Mesenchymal stem cell (in vitro differentiated cells and primary cell): ENCODE results near the gene TSPAN31.

Experiments
- DNase-seq: peaks from one replicate; pipeline ENCODE4 v3.0.0-alpha.2; 2013
- H2AFZ ChIP-seq: one replicate; pipeline ENCODE4 v1.6.1; 2013; ENCODE audit warnings: low read depth, mild to moderate bottlenecking, control low read depth, inconsistent platforms, low read length, moderate library complexity
- H2AK5ac ChIP-seq: 2 replicates; pipeline ENCODE4 v1.6.1; 2013; ENCODE audit warnings: low read length, moderate library complexity, mild to moderate bottlenecking, inconsistent platforms; ENCODE audit not compliant: severe bottlenecking
- H2BK120ac ChIP-seq: one replicate; pipeline ENCODE4 v1.6.1; 2013; ENCODE audit warnings: low read depth, mild to moderate bottlenecking, inconsistent platforms, low read length, moderate library complexity
- H2BK12ac ChIP-seq, 2 experiments: one replicate each; pipeline ENCODE4 v1.6.1; 2013; ENCODE audit warnings: inconsistent platforms in 2 of 2, low read length in 2 of 2, mild to moderate bottlenecking in 2 of 2, moderate library complexity in 2 of 2, control low read depth in 1 of 2
- H2BK15ac ChIP-seq: one replicate; pipeline ENCODE4 v1.6.1; 2013; ENCODE audit warnings: mild to moderate bottlenecking, low read depth, inconsistent platforms; ENCODE audit not compliant: poor library complexity, severe bottlenecking
- H2BK5ac ChIP-seq: 2 replicates; pipeline ENCODE4 v1.6.1; 2013; ENCODE audit warnings: low read depth, mild to moderate bottlenecking, low read length, control low read depth, inconsistent platforms; ENCODE audit not compliant: poor library complexity, severe bottlenecking
- H3K14ac ChIP-seq, 2 experiments: one replicate each; pipeline ENCODE4 v1.6.1; 2013; ENCODE audit warnings: inconsistent platforms in 2 of 2, low read length in 2 of 2, control low read depth in 1 of 2, mild to moderate bottlenecking in 1 of 2, moderate library complexity in 1 of 2
- H3K18ac ChIP-seq, 2 experiments: one replicate each; pipeline ENCODE4 v1.6.1; 2013; ENCODE audit warnings: inconsistent platforms in 2 of 2, low read length in 2 of 2, control low read depth in 1 of 2, low read depth in 1 of 2, mild to moderate bottlenecking in 1 of 2
- H3K23ac ChIP-seq, 2 experiments: one replicate each; pipeline ENCODE4 v1.6.1; 2013; ENCODE audit warnings: inconsistent platforms in 2 of 2, low read length in 2 of 2, mild to moderate bottlenecking in 2 of 2, moderate library complexity in 2 of 2, control low read depth in 1 of 2
- H3K27ac ChIP-seq: 2 replicates; pipeline ENCODE4 v1.5.1; 2013; ENCODE audit warnings: mild to moderate bottlenecking, moderate library complexity, low read length, control low read depth, inconsistent platforms; ENCODE audit not compliant: poor library complexity, severe bottlenecking
- H3K27me3 ChIP-seq, 2 experiments: 2 replicates each; pipeline versions ENCODE4 v1.6.1 to v1.7.0; 2013; ENCODE audit warnings: low read length in 2 of 2, mild to moderate bottlenecking in 2 of 2, moderate library complexity in 2 of 2, control low read depth in 1 of 2, inconsistent platforms in 1 of 2; ENCODE audit not compliant: control insufficient read depth in 1 of 2, insufficient read depth in 1 of 2
- H3K36me3 ChIP-seq, 2 experiments: 2 replicates each; pipeline versions ENCODE4 v1.6.1 to v1.7.0; 2013; ENCODE audit warnings: low read length in 2 of 2, control low read depth in 1 of 2, inconsistent platforms in 1 of 2, low read depth in 1 of 2, mild to moderate bottlenecking in 1 of 2; ENCODE audit not compliant: insufficient read depth in 2 of 2, control insufficient read depth in 1 of 2
- H3K4ac ChIP-seq, 2 experiments: one replicate each; pipeline ENCODE4 v1.6.1; 2013; ENCODE audit warnings: inconsistent platforms in 2 of 2, low read length in 2 of 2, mild to moderate bottlenecking in 2 of 2, moderate library complexity in 2 of 2, control low read depth in 1 of 2, low read depth in 1 of 2
- H3K4me1 ChIP-seq: 2 replicates; pipeline ENCODE4 v1.6.1; 2013; ENCODE audit warnings: low read depth, low read length, control low read depth; ENCODE audit not compliant: control insufficient read depth, insufficient read depth
- H3K4me2 ChIP-seq: 2 replicates; pipeline ENCODE4 v1.6.1; 2013; ENCODE audit warnings: low read length, mild to moderate bottlenecking, inconsistent platforms; ENCODE audit not compliant: poor library complexity, severe bottlenecking
- H3K4me3 ChIP-seq, 2 experiments: 2 replicates each; pipeline versions ENCODE4 v1.5.1 to v1.7.0; 2013; ENCODE audit warnings: low read length in 2 of 2, mild to moderate bottlenecking in 2 of 2, control low read depth in 1 of 2, low read depth in 1 of 2; ENCODE audit not compliant: insufficient read depth in 1 of 2
- H3K79me1 ChIP-seq: replicated peaks from 2 replicates; pipeline ENCODE4 v1.6.1; 2013; ENCODE audit warnings: mild to moderate bottlenecking, control low read depth, low read length, inconsistent platforms; ENCODE audit not compliant: poor library complexity, severe bottlenecking
- H3K9ac ChIP-seq: 2 replicates; pipeline ENCODE4 v1.7.0; 2013; ENCODE audit warnings: mild to moderate bottlenecking, low read length, moderate library complexity
- H3K9me3 ChIP-seq: 2 replicates; pipeline ENCODE4 v1.7.0; 2013; ENCODE audit warnings: mild to moderate bottlenecking, low read length; ENCODE audit not compliant: control insufficient read depth
- H4K8ac ChIP-seq: one replicate; pipeline ENCODE4 v1.6.1; 2013; ENCODE audit warnings: inconsistent platforms, mild to moderate bottlenecking, low read length, moderate library complexity
- H4K91ac ChIP-seq: one replicate; pipeline ENCODE4 v1.6.1; 2013; ENCODE audit warnings: mild to moderate bottlenecking, low read length, inconsistent platforms
- WGBS: methylation state at CpG from one replicate; pipeline ENCODE4 v1.1.7; 2013; ENCODE audit warnings: mixed read lengths; 5-methylcytosine and 5-hydroxymethylcytosine counted together

TSPAN31 gene

GRCh38 chr12:57700317-57700716, 44.5 kb upstream of the TSPAN31 start:
- no peak overlapping the region for H2AK5ac ChIP-seq
- 96% methylated on average over 2 of the region's 2 CpGs for WGBS
- no peak overlapping the region for H2BK120ac ChIP-seq
- H3K4me3 ChIP-seq = no peak overlapping the region
- H3K9ac ChIP-seq = no peak overlapping the region
- H3K14ac ChIP-seq = no peak overlapping the region
- H2BK15ac ChIP-seq = no peak overlapping the region
- no peak overlapping the region for H3K18ac ChIP-seq
- peaks cover 15% of the 10 kb centered on the region for H3K79me1 ChIP-seq
- H3K23ac ChIP-seq = no peak overlapping the region
- no peak overlapping the region for H2AFZ ChIP-seq
- peaks cover 15% of the 10 kb centered on the region for H3K9me3 ChIP-seq
- H3K4me1 ChIP-seq = no peaks in the 10 kb centered on the region
- H3K36me3 ChIP-seq = peaks cover 32 to 72% of the 10 kb centered on the region in 2 experiments
- no peak overlapping the region for H4K91ac ChIP-seq
- no peak for DNase-seq
- no peak overlapping the region for H3K4me2 ChIP-seq
- H3K4ac ChIP-seq = no peak overlapping the region
- no peak overlapping the region for H3K27ac ChIP-seq
- no peak overlapping the region for H2BK12ac ChIP-seq
- H4K8ac ChIP-seq = no peak overlapping the region
- no peaks in the 10 kb centered on the region for H3K27me3 ChIP-seq
- H2BK5ac ChIP-seq = no peak overlapping the region

GRCh38 chr12:57707250-57707649, 37.6 kb upstream of the TSPAN31 start:
- no peak for DNase-seq
- no peak overlapping the region for H4K8ac ChIP-seq
- no peaks in the 10 kb centered on the region for H3K27me3 ChIP-seq
- H3K18ac ChIP-seq = no peak overlapping the region
- H3K79me1 ChIP-seq = peaks cover 10% of the 10 kb centered on the region
- no peak overlapping the region for H3K27ac ChIP-seq
- no peaks in the 10 kb centered on the region for H3K4me1 ChIP-seq
- no peak overlapping the region for H2BK15ac ChIP-seq
- H2AK5ac ChIP-seq = no peak overlapping the region
- peaks cover 13 to 56% of the 10 kb centered on the region in 2 experiments for H3K36me3 ChIP-seq
- no peak overlapping the region for H2BK12ac ChIP-seq
- WGBS = 92% methylated on average over 3 of the region's 3 CpGs
- H3K14ac ChIP-seq = no peak overlapping the region
- no peak overlapping the region for H3K9ac ChIP-seq
- no peak overlapping the region for H4K91ac ChIP-seq
- H3K4me3 ChIP-seq = no peak overlapping the region
- H3K9me3 ChIP-seq = peaks cover 23% of the 10 kb centered on the region
- no peak overlapping the region for H2BK120ac ChIP-seq
- no peak overlapping the region for H2AFZ ChIP-seq
- H2BK5ac ChIP-seq = no peak overlapping the region
- H3K23ac ChIP-seq = no peak overlapping the region
- no peak overlapping the region for H3K4me2 ChIP-seq
- no peak overlapping the region for H3K4ac ChIP-seq

- no peak overlapping the region for H2BK15ac ChIP-seq
- peaks cover 15% of the 10 kb centered on the region for H3K79me1 ChIP-seq
- no peak for DNase-seq
- peaks cover 18% of the 10 kb centered on the region for H3K9me3 ChIP-seq
- no peak overlapping the region for H2BK120ac ChIP-seq
- H2BK12ac ChIP-seq = no peak overlapping the region
- no peaks in the 10 kb centered on the region for H3K4me1 ChIP-seq
- 100% methylated on average over 1 of the region's 2 CpGs for WGBS
- H3K23ac ChIP-seq = no peak overlapping the region
- H3K14ac ChIP-seq = no peak overlapping the region
- no peak overlapping the region for H3K4me3 ChIP-seq
- H3K9ac ChIP-seq = no peak overlapping the region
- no peak overlapping the region for H3K4me2 ChIP-seq
- no peak overlapping the region for H4K91ac ChIP-seq
- H3K27me3 ChIP-seq = no peaks in the 10 kb centered on the region
- no peak overlapping the region for H2AK5ac ChIP-seq
- no peak overlapping the region for H2BK5ac ChIP-seq
- no peak overlapping the region for H3K18ac ChIP-seq
- no peak overlapping the region for H3K4ac ChIP-seq
- H3K36me3 ChIP-seq = peaks cover 11 to 49% of the 10 kb centered on the region in 2 experiments
- no peak overlapping the region for H3K27ac ChIP-seq
- H4K8ac ChIP-seq = no peak overlapping the region
- H2AFZ ChIP-seq = no peak overlapping the region
Measured at GRCh38 chr12:57708296-57708695, 36.5 kb upstream of the TSPAN31 start.

DNA sequence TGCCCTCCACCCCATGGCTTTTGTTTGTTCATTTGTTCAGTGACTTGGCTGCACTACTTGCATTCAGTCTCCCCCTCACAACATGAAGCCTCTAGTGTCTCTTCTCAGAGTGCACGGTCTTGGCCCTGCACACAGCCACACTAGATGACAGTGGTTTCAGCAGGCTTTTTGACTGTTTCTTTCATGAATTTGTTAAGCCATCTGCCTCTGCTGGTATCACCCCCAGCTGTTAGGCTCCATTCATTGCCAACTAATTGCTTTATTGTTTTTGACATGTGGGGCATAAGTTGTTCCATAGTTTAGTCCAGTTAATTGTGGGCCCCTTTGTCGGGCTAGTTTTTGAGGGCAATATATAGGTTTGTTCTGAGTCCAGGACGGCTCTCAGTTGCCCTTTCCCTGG, 32.1 kb upstream of the TSPAN31 start:
- no peak for DNase-seq
- Histone ChIP-seq H2AK5ac (no peak overlapping the region), H2BK5ac (no peak overlapping the region), H3K23ac (no peak overlapping the region), H2BK12ac (no peak overlapping the region), H2BK15ac (no peak overlapping the region), H3K18ac (no peak overlapping the region), H4K8ac (no peak overlapping the region), H3K36me3 (peaks cover 28 to 42% of the 10 kb centered on the region in 2 experiments), H3K9ac (no peak overlapping the region), H3K4me1 (no peaks in the 10 kb centered on the region), H3K79me1 (peaks cover 7% of the 10 kb centered on the region), H3K4ac (no peak overlapping the region), H3K27ac (no peak overlapping the region), H4K91ac (no peak overlapping the region), H3K9me3 (peaks cover 9% of the 10 kb centered on the region), H2AFZ (no peak overlapping the region), H3K4me3 (no peak overlapping the region), H3K14ac (no peak overlapping the region), H3K4me2 (no peak overlapping the region), H3K27me3 (no peaks in the 10 kb centered on the region), H2BK120ac (no peak overlapping the region)
- 98% methylated on average over 3 of the region's 3 CpGs for WGBS
